Testis (tissue), 3 donors: ENCODE results near the gene KLHDC4. TPM values are rescaled to one million over a fixed set of nuclear protein-coding genes. Genes with fewer than 3 reads are reported as not detected.
A peak's percentile ranks its signal among the peaks of the same experiment; 100 is the strongest.

Experiments
- DNase-seq: peaks from one replicate; pipeline ENCODE4 v3.0.0-alpha.2; 2019
- H3K27ac ChIP-seq, 2 donors: fragments of 200-600 bp; sonication (generic); one replicate each; pipeline ENCODE4 v1.5.1; 2019
- H3K27me3 ChIP-seq: fragments of 200-600 bp; sonication (generic); one replicate; pipeline ENCODE4 v1.5.1; 2019
- H3K36me3 ChIP-seq: fragments of 200-600 bp; sonication (generic); one replicate; pipeline ENCODE4 v1.5.1; 2017; ENCODE audit warnings: low read depth; ENCODE audit errors: missing control alignments
- H3K4me1 ChIP-seq: fragments of 200-600 bp; sonication (generic); one replicate; pipeline ENCODE4 v1.5.1; 2019
- H3K4me3 ChIP-seq, 2 donors: fragments of 200-600 bp; sonication (generic); one replicate each; pipeline ENCODE4 v1.5.1; 2017 to 2019
- H3K9me3 ChIP-seq: fragments of 200-600 bp; sonication (generic); one replicate; pipeline ENCODE4 v1.5.1; 2017
- CTCF ChIP-seq, 3 experiments: fragments of 450-650 bp in 2 of 3; fragments of 200-600 bp in 1 of 3; sonication (generic) in 1 of 3; IDR thresholded peaks; one replicate each; pipeline ENCODE4 v1.5.1; 2016 to 2019; ENCODE audit warnings: antibody characterized with exemption in 3 of 3, mild to moderate bottlenecking in 2 of 3, moderate library complexity in 1 of 3
- POLR2A ChIP-seq: fragments of 450-650 bp; IDR thresholded peaks from one replicate; pipeline ENCODE4 v1.6.1; 2017; ENCODE audit warnings: antibody characterized with exemption, mild to moderate bottlenecking, moderate library complexity
- WGBS, 2 donors: methylation state at CpG; one replicate each; pipeline ENCODE4 v1.1.5; 2018; 5-methylcytosine and 5-hydroxymethylcytosine counted together
- intact Hi-C: fragments of 100-400 bp; cut with DNase I; formaldehyde crosslinking; loops from one replicate; pipeline ENCODE4 v1.15.1; 2023; ENCODE audit warnings: low total_unique reads
- polyA plus RNA-seq: library from polyadenylated mRNA; stranded (reverse); fragments of 350-450 nt; fragmentation: Illumina TruSeq; extraction: RNeasy Lipid Tissue Mini Kit (QIAGEN cat#74804); gene quantifications from one replicate; pipeline ENCODE4 v1.2.3, GENCODE V29; 2014; ENCODE audit warnings: low read depth, low replicate concordance; ENCODE audit not compliant: insufficient read depth
- total RNA-seq, 2 donors: library from RNA; depleted of rRNA; stranded (reverse); fragments of >200 nt; gene quantifications; one replicate each; pipeline ENCODE4 v1.2.3, GENCODE V29; 2016

KLHDC4 gene
- total and polyA plus RNA-seq, 3 donors from 2014 or later = 60.6 to 130 (median 79.2) TPM

GRCh38 chr16:87692756-87693155, 73.0 kb downstream of the KLHDC4 start:
- H3K9me3 ChIP-seq = no peaks in the 10 kb centered on the region
- peaks cover 13% of the 10 kb centered on the region for H3K4me1 ChIP-seq
- intact Hi-C loops = no loop called here
- DNase-seq = no peak
- H3K4me3 ChIP-seq = no peak overlapping the region
- 90 to 92% methylated on average over 6 to 12 of the region's 12 CpGs for WGBS, 2 donors
- TF ChIP-seq CTCF (IDR thresholded peaks at IDR 0.05) (no peak), POLR2A (no peak)
- H3K27me3 ChIP-seq = no peaks in the 10 kb centered on the region
- H3K27ac ChIP-seq = no peak overlapping the region
- H3K36me3 ChIP-seq = no peaks in the 10 kb centered on the region

- Histone ChIP-seq H3K4me1 (peaks cover 8% of the 10 kb centered on the region), H3K27me3 (no peaks in the 10 kb centered on the region), H3K4me3 (no peak overlapping the region), H3K27ac (no peak overlapping the region), H3K36me3 (no peaks in the 10 kb centered on the region), H3K9me3 (no peaks in the 10 kb centered on the region)
- TF ChIP-seq CTCF (IDR thresholded peaks at IDR 0.05) (no peak), POLR2A (no peak)
- no peak for DNase-seq
- 60 to 87% methylated on average over 1 to 7 of the region's 7 CpGs for WGBS, 2 donors
- intact Hi-C loops = no loop called here
Measured at GRCh38 chr16:87692176-87692575, 73.6 kb downstream of the KLHDC4 start.

GRCh38 chr16:87691686-87692079, 74.1 kb downstream of the KLHDC4 start:
- no peaks in the 10 kb centered on the region for H3K36me3 ChIP-seq
- TF ChIP-seq POLR2A = no peak
- H3K9me3 ChIP-seq = no peaks in the 10 kb centered on the region
- WGBS, 2 donors = 56 to 69% methylated on average over 12 to 14 of the region's 14 CpGs
- no peak overlapping the region for H3K27ac ChIP-seq
- no peak for DNase-seq
- no peaks in the 10 kb centered on the region for H3K27me3 ChIP-seq
- intact Hi-C loops = no loop called here
- peaks cover 8% of the 10 kb centered on the region for H3K4me1 ChIP-seq
- H3K4me3 ChIP-seq = no peak overlapping the region

- 52 to 64% methylated on average over 19 to 33 of the region's 33 CpGs for WGBS, 2 donors
- peaks cover 8% of the 10 kb centered on the region for H3K4me1 ChIP-seq
- no peak overlapping the region for H3K4me3 ChIP-seq
- DNase-seq = no peak
- H3K9me3 ChIP-seq = no peaks in the 10 kb centered on the region
- H3K36me3 ChIP-seq = no peaks in the 10 kb centered on the region
- no peaks in the 10 kb centered on the region for H3K27me3 ChIP-seq
- TF ChIP-seq POLR2A = no peak
- intact Hi-C loops = no loop called here
- no peak overlapping the region for H3K27ac ChIP-seq
Measured at GRCh38 chr16:87690911-87691685, 74.7 kb downstream of the KLHDC4 start.

GRCh38 chr16:87689956-87690465, 75.8 kb downstream of the KLHDC4 start:
- WGBS, 2 donors = 64 to 77% methylated on average over 14 to 42 of the region's 46 CpGs
- TF ChIP-seq CTCF (IDR thresholded peaks at IDR 0.05) = no peak
- TF ChIP-seq POLR2A = no peak
- no peak for DNase-seq
- Histone ChIP-seq H3K27ac (no peak overlapping the region), H3K4me3 (peak overlapping the region in 1 of 2 donors; percentile 6), H3K9me3 (no peaks in the 10 kb centered on the region), H3K4me1 (peaks cover 8% of the 10 kb centered on the region), H3K36me3 (no peaks in the 10 kb centered on the region), H3K27me3 (no peaks in the 10 kb centered on the region)
- intact Hi-C loops = no loop called here
